ENCODE data around the gene PPP1R14D. TPM values are rescaled to one million over a fixed set of nuclear protein-coding genes. Genes with fewer than 3 reads are reported as not detected.

Gene PPP1R14D
- total RNA-seq, 1 experiment from 2014 or later = not detected

GRCh38 chr15:40826423-40827075 lies 2.0 kb downstream of the PPP1R14D start:
- no peak for ATAC-seq

More at GRCh38 chr15:40826423-40827075, 2.0 kb downstream of the PPP1R14D start:
- POLR2A ChIA-PET = no interaction called here
- no peaks in the 10 kb centered on the region for H3K79me2 ChIP-seq (ENCODE audit: insufficient read depth, low read length)
- CTCF ChIA-PET = no interaction called here
- no peaks in the 10 kb centered on the region for H3K9me2 ChIP-seq (ENCODE audit: insufficient read depth)
- H3K9me3 ChIP-seq (ENCODE audit: control insufficient read depth in 1 of 2, insufficient read depth in 1 of 2, low read depth in 1 of 2, low read length in 2 of 2) = no peaks in the 10 kb centered on the region
- no TSS peak for BruUV-seq (replicated peaks)
- RAD21 ChIA-PET (ENCODE audit: low non-redundant PET in 1 of 2, low total read pairs in 2 of 2, uncharacterized antibody in 2 of 2, unreplicated experiment in 2 of 2) = no interaction called here
- H4K20me1 ChIP-seq (ENCODE audit: insufficient read depth) = no peaks in the 10 kb centered on the region
- 0 out of 2 replicates have a peak overlapping the region, but pooled peaks have one; percentile 50 for H3K4me2 ChIP-seq (ENCODE audit: low read length)
- no peak overlapping the region for H3K4me3 ChIP-seq (replicated peaks in 1 of 2; ENCODE audit: low read depth in 1 of 2, low read length in 2 of 2)
- intact Hi-C loops (cut with micrococcal nuclease) = no loop called here
- no peak for DNase-seq (ENCODE audit: low read depth, low spot score)
- H2AFZ ChIP-seq (ENCODE audit: low read depth, low read length, poor library complexity, severe bottlenecking) = no peak overlapping the region
- H3K27ac ChIP-seq (ENCODE audit: low read depth, low read length) = no peak overlapping the region
- H3K9ac ChIP-seq (ENCODE audit: low read length) = peak overlapping the region; percentile 18; the same call in 1 of the 2 replicates
- TF ChIP-seq REST (IDR thresholded peaks at IDR 0.05; ENCODE audit: low read depth) (no peak), ZNF274 (IDR thresholded peaks at IDR 0.05; ENCODE audit: low read depth, low read length) (no peak), SP1 (IDR thresholded peaks at IDR 0.05; ENCODE audit: low read depth) (no peak), CEBPB (IDR thresholded peaks at IDR 0.05; ENCODE audit: low read depth) (no peak), SIN3A (IDR thresholded peaks at IDR 0.05; ENCODE audit: low read depth) (no peak), ELF1 (IDR thresholded peaks at IDR 0.05; ENCODE audit: borderline replicate concordance, low read depth) (no peak), FOSL1 (IDR thresholded peaks at IDR 0.05; ENCODE audit: low read depth) (no peak)
- no peaks in the 10 kb centered on the region for H3K36me3 ChIP-seq (ENCODE audit: control insufficient read depth in 1 of 2, insufficient read depth in 2 of 2, low read length in 2 of 2)
- no peaks in the 10 kb centered on the region for H3K27me3 ChIP-seq (ENCODE audit: insufficient read depth, low read length)
- peaks cover 19 to 23% of the 10 kb centered on the region in 2 experiments for H3K4me1 ChIP-seq (ENCODE audit: control insufficient read depth in 1 of 2, insufficient read depth in 2 of 2, low read length in 2 of 2)

All from HCT116 (cell line).